HG03571 (cell line): ENCODE results near the gene MAP3K10.
"Not testable (repeated sequence)": the region's sequence is repeated elsewhere in the genome, so short reads cannot be mapped to it uniquely, and the experiment has no call there.

Experiments
- ATAC-seq: cut with Tn5 transposase; IDR thresholded peaks from one replicate; pipeline ENCODE4 v1.9.1; 2021; ENCODE audit not compliant: unreplicated experiment

Gene MAP3K10

DNA sequence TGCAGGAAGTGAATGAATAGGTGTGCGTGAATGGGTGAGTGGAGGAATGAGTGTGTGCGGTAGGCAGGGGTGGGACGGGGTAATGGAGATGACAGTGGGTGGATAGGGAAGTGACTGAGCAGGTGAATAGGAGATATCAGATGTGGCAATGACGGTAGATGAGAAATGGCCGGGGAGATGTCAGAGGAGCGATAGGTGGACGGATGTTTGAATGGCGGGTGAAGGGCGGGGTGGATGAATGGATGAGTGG is 25.5 kb downstream of the MAP3K10 start:
- ATAC-seq, result no peak

DNA sequence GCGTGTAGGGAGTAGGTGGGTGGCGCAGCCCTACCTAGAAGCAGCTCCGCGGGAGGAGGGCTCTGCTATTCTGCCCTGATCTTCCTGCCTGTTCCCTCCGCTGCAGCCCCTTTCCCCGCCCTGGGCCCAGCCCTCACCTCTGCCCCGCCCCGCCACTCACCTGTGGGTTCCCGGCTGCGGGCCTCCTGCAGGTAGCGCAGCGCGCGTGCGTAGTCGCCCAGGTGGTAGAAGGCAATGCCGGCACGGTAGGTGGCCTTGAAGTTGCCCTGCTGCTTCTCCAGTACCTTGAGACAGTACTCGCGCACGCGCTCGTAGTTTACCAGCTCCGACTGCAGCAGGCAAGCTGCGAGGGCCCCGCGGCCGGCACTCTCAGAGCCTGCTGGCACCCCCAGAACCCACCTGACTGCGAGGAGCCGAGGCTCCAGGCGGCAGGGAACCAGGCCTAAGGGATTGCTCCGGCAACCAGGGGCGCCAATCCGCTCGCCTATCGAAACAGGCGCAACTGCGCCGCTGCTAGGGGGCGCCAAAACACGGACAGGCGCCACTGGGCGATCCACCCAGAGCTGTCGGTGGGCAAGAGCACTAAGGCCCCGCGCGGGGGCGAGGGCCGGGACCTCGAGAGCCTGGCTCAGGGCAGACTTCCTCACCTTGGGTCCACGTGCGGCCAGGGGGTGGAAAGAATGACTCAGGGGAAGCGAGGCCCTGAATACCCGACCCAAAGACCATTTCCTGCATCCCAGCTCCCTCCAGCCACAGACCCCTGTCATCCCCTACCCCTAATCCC is 26.0 kb downstream of the MAP3K10 start:
- no peak for ATAC-seq

DNA sequence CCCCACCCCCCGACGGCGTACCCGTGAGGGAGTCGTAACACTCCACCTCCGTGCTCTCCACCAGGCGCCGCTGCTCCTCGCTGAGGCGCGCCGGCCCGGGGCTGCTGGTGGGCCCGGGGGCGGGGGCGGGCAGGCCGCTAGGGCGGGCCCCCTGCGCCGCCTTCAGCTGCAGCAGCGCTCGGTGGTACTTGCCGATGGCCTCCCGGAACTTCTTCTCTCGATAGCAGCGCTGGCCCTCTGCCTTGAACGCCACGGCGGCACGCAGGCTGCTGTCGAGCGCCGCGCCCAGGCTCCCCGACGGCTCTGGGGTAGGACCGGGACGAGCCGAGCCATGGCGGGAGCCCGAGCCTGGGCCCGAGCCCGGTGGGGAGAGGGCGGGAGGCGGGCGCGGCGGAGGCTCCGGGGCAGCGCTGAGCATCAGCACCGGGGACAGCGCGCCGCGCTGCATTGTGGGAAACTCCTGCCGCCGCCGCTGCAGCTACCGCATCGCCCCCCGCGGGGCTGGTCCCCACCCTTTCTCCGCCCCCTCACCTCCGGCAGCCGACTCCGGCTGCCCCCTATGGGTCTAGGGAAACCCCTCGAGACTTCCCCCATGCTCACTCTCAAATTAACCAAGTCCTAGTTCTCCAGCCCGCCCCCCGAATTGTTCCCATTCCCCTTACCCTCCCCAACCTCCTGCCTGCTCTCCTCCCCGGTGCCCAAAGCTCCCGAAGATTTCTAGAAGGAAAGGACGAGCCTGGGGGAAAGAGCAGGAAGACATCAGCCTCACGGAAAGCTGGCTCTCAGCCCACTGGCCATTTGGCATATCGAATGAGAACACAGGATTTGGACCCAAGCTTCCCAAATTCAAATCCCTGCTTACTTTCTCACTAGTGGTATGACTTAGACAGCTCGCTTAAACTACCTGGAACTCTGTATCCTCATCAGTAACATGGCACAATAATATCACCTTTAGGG is 27.0 kb downstream of the MAP3K10 start, which contains the start of gene TTC9B:
TSS of gene TTC9B (minus strand) at position 451 of the 957 bp plus-strand sequence. CDS start at position 448, 3 bp downstream.
- no peak for ATAC-seq

DNA sequence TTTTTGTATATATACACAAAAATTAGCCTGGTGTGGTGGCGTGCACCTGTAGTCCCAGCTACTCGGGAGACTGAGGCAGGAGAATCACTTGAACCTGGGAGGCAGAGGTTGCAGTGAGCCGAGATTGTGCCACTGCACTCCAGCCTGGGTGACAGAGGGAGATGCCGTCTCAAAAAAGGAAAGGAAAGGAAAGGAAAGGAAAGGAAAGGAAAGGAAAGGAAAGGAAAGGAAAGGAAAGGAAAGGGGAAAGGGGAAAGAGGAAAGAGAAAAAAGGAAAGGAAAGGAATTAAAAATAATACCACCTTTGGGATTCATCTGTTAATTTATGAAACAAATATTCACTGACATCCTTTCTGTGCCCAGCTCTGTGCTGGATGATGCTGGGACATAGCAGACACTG is 27.8 kb downstream of the MAP3K10 start:
- ATAC-seq, result not testable (repeated sequence)

DNA sequence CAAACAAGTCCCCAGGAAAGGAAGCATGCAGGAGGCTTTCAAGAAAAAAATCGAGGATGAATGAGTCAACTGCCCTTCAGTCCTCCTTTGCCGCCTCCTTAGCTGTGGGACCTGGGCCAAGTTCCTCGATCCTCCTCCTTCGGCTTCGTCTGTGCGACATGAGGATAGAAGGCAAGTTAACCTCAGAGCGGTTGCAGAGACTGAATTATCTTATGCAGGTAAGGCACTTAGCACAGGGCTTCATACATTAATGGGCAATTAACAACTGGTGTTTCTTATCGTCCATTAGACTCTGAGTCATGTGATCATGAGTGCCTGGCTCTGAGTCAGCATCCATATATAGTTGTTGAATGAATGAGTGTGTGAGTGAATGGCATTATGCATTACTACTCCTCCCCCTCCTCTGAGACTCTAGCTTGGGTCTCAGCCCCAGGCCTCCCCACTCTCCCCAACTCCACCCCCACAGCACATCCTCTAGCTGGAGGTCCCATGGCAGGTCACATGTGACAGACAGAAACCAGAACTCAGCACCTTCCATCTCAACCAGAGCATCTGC is 28.6 kb downstream of the MAP3K10 start:
- no peak for ATAC-seq

DNA sequence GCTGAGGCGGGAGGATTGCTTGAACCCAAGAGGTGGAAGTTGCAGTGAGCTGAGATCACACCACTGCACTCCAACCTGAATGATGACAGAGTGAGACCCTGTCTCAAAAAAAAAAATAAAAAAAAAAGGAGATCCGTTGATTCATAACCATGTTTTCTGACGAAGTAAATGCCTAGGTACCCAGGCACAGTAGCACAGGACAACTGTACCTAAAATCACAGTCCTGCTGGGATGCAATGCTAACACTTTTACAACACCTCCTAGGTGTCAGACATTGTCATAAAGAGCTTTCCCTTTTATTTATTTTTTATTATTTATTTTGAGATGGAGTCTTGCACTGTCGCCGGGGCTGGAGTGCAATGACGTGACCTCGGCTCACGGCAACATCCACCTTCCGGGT is 29.4 kb downstream of the MAP3K10 start:
- no peak for ATAC-seq

DNA sequence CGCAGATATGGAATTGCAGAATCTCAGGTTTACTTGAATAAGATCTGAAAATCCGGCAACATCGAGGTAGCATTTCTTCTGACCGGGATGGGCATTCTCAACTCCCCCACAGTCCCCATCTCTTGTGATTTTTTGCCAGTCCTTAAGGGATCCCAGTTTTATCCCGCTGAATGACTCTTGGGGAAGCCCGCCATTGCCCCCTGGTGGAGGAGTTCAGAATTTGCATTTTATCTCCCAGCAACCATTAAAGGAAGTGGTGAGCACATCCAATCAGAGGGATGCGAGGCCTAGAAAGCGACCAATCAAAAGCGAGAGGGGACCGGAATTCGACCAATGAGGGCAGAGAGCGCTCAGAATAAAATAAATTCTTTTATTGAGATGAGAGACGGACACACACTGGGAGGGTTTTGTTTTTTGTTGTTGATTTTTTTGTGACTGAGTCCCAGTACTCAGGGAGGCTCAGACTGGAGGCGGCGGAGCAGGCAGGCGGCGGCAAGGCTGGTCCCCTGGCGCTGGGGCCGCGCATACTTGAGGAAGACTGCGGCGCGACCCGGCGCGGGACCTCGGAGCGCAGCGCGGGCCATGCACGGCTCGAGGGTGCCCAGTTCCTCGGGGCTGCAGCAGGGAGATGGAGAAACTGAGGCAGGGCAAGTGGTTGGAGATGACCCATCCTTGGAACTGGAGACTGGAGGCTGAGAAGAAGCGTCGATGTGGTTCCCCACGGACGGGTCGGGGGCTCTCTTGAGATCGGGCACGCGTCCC is 30.8 kb downstream of the MAP3K10 start:
- no peak for ATAC-seq

DNA sequence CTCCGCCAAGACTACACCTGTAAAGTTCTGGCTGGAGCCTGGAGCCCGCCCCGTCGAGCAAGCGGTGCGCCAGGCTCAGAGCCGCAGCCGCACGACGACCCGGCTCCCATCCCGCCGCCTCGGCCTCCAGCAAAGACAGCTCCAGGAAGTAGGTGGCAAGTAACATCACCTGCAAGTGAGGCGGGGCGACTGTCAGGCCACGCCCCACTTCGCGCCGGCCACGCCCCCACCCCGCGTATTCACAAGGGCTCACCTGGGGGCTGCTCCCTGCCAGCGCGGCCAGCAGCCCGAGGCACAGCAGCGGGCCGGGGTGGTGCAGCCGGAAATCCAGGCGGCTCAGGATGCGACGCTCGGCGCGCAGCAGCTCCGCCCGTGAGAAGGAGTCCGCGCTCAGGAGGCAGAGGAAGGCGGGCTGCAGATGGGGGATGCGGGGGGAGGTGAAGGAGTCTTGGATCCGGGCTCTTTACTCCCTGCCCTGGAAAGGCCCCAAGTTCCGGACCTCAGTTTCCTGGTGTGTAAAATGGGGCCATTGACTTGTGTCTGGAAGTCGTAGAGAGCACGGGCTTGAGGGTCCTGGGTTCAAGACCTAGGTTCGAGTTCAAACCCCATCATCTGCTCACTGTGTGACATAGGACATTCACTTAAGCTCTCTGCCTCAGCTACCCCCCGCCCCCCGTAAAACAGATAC is 32.1 kb downstream of the MAP3K10 start:
- no peak for ATAC-seq

DNA sequence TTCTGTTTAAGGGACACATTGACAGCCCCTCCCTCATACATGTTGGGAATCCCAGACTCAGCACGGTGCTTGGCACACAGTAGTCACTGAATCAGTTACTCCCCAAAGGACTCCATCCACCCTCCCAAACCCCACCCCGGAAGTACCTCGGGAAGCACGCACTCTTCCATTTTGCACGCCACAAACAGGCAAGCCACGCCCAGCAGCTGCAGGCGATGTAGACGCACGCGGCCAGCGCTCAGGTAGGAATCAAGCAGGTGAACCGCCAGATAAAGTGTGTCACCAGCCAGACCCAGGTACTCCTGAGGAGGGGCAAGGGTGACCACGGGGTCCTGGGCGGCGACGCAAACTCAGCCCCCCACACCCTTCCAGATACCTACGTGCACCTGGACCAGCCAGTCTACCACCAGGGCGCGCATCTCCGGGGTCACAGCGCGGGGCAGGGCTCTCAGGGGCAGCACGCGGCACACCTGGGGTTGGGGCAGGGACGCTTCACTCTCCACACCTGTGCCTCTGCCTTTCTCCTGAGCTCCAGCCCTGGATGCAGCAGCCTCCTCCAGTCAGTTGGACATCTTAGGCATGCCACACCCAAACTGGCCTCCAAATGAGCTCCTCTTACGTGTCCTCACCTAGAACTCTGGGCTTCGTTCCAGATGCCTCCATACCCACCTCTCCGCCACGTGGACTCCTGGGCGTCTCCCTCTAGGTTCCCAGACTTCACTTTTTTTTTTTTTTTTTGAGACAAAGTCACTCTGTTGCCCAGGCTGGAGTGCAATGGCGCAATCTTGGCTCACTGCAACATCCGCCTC is 33.3 kb downstream of the MAP3K10 start:
- no peak for ATAC-seq

DNA sequence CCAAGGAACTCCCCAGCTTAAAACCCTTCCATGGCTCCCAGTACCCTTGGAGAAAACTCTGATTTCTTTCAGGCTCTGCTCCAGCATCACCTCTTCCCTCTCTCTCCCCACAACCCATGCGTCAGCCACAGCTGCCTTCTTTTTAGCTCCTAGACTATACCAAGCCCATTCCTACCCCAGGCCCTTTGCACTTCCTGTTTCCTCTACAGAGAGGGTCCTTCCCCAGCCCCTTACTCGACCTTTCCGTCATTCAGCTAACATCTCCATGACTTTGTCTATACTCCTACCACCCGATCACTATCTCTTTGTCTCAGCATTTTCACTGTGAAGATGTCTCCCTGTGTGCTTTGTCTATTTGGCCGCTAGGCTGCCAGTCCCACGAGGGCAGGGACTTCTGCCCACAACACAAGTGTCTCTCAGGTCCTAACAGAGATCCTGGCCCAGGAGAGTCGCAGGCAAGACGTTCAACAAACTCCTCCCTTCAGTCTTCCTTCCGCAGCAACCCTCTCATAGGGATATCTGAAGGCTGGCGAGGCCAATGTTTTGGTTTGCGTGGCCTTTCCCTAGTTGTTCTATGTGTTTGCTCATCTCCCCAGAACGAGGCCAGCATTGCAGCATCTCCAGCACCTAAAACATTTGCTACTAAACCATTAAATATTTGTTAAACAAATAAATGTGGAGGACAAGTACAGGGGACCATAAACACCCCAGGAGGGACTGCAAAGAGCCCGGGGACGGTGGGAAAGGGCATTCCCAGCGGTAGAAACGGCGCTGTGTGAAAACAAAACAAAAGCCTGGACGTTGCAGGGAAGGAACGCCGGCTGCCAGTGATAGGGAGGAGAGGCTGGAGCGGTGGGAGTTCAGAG is 34.4 kb downstream of the MAP3K10 start:
- ATAC-seq, result no peak

DNA sequence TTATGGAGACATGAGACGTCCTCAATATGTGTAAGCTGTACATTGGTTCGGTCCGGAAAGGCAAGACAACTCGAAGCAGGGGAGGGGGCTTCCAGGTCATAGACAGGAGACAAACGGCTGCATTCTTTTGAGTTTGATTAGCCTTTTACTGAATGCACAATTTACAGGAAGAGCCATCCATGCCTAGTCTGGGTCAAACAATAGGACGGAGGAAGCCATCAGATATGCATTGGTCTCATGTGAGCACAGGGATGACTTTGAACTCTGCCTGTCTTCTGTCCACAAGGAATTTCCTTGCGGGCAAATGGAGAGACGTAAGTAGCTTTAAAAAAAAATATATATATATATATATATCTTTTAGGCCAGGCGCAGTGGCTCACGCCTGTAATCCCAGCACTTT is 37.1 kb downstream of the MAP3K10 start:
- ATAC-seq, result no peak

DNA sequence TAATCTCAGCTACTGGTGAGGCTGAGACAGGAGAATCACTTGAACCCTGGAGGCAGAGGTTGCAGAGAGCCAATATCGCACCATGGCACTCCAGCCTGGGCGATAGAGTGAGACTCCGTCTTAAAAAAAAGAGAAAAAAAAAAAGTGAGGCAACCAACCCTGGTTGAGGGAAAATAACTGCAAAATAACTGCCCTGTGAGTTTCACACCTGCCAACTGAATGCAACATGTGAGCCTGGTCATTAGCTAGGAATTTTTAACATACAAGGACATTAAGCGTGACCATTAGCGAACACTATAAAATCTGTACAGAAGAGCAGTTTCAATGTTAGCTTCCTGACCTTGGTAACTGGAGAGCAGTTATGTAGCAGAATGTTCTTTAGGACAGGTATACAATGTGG is 37.6 kb downstream of the MAP3K10 start:
- no peak for ATAC-seq

DNA sequence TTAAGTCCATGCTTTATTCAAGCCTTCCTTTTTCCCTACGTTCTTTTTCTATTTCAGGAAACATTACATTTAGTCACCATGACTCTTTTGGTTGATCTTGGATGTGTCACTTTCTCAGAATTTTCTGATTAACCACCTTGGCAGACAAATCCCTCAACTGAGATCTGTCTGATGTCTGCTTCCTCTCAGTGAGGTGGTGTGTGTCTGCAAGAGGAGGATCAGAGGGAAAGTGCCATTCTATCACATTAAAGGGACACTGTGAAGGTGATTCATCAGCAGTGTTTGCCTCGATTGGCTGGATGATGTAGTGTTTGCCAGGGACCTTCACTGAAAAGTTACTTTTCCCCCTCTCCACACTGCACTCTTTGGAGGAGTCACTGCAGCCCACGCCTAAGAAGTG is 38.3 kb downstream of the MAP3K10 start:
- no peak for ATAC-seq

DNA sequence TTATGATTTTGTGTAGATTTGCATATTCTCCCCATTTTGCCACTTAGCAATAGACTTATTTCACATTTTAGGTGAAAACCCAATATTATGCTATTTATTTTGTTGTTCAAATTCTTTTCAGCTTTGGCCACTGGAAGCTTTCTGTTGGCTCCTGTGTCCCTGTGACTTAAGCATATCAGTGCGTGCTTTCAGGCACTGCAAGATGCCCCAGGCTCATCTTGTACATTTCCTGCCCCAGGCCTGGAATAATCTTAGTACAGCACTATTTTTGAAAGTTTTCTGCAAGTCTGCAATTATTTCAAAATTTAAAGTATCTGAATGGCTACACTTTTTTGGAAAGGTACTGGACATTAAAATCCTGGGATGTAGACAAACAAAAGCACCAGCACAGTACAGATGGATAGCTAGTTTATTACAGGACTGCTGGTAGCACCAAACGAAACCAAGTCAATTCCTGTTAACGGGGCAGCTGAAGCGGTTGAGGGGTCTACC is 38.7 kb downstream of the MAP3K10 start:
- ATAC-seq, result no peak

DNA sequence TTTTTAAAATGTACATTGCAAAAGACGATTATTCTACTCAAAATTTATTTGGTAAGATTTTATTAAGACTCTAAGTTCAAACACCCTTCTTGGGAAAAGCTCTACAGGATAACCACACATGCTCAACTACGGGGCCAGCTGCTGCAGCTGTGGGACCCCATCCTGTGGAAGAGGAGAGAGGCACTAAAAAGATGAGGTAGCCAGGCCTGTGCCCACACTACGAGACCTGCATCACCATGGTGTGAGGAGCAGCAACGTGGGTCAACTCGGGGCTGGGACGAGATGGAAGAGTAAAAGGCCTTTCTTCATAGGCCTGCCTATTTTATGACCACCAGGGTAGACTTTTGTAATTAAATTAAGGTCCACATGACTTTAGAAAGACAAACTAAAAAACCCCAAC is 39.8 kb downstream of the MAP3K10 start:
- ATAC-seq, result no peak

DNA sequence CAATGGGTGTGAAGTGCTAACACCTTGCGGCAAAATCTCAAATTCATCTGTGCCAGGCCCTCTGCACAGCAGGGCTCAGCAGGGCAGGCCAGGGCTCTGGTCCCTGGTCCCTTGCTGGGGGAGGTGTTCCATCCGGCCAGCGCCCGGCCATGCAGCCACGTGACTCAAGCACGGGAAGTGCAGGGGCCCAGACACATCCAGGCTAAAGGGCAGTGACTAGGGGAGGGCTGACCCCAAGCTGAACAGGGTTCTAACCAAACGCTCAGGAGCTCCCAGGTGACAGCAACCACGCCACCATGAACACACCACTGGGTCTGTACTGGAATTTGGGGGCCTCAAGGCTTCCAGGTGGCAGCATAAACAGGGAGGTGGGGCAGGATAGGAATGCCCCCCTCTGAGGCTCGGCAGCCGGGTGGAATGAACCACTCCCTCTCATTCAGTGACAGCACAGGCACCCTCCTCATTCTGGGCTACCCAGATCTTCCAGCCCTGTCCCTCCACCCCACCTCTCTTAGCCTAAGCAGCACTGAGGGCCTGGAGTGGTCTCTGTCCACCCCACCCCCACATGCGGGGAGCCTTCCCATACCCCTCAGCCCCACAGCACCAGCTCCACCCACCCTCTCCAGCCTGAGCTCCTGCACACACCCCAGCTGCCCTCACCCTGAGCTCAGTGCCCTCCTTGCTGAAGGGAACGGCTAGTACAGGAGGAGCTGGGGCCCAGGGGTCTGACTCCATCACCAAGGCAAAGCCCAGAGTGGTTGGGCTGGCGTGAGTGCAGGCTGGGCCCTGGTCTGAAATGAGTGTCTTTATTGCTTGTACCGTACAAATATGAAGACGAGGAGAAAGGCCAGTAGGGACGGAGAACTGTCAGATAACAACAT is 40.6 kb downstream of the MAP3K10 start:
- no peak for ATAC-seq

DNA sequence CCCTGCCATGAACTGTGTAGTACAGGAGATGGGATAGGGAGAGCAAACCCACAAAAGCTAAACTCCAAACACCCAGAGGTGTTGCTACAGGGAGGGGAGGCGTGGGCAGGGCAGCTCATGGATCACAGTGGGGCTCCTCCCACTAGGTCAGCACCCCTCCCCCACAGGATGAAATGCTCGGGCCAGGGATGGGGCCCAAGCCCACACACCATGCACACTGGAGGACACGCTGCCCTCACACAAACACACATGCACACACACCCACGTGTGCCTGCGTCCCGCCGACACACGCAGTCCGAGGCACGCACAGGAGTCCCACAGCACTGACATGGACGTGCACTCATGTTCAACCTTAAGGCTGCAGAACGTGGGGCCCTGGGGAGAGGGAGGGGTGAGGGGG is 41.3 kb downstream of the MAP3K10 start:
- ATAC-seq, result no peak
